WERI-Rb-1 (cell line): ENCODE data around the gene CNTNAP2.

Experiments used
- DNase-seq: peaks from one replicate; pipeline ENCODE4 v3.0.0-alpha.2; 2020
- H3K27ac ChIP-seq: fragments of 250-450 bp; sonication (Bioruptor Pico); 2 replicates; pipeline ENCODE4 v1.5.1; 2020; ENCODE audit warnings: mild to moderate bottlenecking, moderate library complexity
- H3K27me3 ChIP-seq: fragments of 250-450 bp; sonication (Bioruptor Pico); 2 replicates; pipeline ENCODE4 v1.5.1; 2021; ENCODE audit warnings: mild to moderate bottlenecking, low read depth, moderate library complexity; ENCODE audit not compliant: insufficient read depth, severe bottlenecking
- H3K36me3 ChIP-seq: fragments of 250-450 bp; sonication (Bioruptor Pico); 2 replicates; pipeline ENCODE4 v1.5.1; 2020; ENCODE audit warnings: mild to moderate bottlenecking, moderate library complexity
- H3K4me3 ChIP-seq: 2 replicates; pipeline ENCODE4 v1.5.1; 2011; ENCODE audit warnings: low read depth, mild to moderate bottlenecking, control low read depth, low read length
- H3K9me3 ChIP-seq: fragments of 250-450 bp; sonication (Bioruptor Pico); 2 replicates; pipeline ENCODE4 v1.5.1; 2021; ENCODE audit warnings: mild to moderate bottlenecking, moderate library complexity; ENCODE audit not compliant: severe bottlenecking
- TF ChIP-seq, protein P1 (sequence below): IDR thresholded peaks from 2 replicates; pipeline ENCODE4 v1.5.1; 2011; ENCODE audit warnings: low read depth, mild to moderate bottlenecking, control low read depth, inconsistent platforms, low read length

Gene CNTNAP2

DNA sequence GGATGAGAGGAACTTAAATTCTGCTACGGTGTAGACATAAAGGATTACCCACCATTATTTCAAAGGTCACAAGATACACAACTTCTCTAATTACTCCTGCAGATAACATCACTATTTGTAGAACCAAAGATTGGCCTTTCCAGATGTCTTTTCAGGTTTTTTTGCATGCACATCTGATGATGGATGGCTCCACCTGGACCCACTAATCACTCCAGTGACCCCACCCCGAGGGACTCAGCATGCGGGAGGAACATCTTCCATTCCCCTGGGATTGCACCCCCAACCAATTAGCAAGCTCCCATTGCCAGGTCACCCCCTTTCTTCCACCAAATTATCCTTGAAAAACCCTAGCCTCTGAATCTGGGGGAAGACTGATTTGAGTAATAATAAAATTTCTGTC, 608.9 kb downstream of the CNTNAP2 start:
- Histone ChIP-seq H3K36me3 (no peaks in the 10 kb centered on the region), H3K9me3 (no peaks in the 10 kb centered on the region), H3K27me3 (no peaks in the 10 kb centered on the region), H3K27ac (no peak overlapping the region), H3K4me3 (no peak overlapping the region)
- no peak for DNase-seq
- TF ChIP-seq, protein P1, sequence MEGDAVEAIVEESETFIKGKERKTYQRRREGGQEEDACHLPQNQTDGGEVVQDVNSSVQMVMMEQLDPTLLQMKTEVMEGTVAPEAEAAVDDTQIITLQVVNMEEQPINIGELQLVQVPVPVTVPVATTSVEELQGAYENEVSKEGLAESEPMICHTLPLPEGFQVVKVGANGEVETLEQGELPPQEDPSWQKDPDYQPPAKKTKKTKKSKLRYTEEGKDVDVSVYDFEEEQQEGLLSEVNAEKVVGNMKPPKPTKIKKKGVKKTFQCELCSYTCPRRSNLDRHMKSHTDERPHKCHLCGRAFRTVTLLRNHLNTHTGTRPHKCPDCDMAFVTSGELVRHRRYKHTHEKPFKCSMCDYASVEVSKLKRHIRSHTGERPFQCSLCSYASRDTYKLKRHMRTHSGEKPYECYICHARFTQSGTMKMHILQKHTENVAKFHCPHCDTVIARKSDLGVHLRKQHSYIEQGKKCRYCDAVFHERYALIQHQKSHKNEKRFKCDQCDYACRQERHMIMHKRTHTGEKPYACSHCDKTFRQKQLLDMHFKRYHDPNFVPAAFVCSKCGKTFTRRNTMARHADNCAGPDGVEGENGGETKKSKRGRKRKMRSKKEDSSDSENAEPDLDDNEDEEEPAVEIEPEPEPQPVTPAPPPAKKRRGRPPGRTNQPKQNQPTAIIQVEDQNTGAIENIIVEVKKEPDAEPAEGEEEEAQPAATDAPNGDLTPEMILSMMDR = no peak

DNA sequence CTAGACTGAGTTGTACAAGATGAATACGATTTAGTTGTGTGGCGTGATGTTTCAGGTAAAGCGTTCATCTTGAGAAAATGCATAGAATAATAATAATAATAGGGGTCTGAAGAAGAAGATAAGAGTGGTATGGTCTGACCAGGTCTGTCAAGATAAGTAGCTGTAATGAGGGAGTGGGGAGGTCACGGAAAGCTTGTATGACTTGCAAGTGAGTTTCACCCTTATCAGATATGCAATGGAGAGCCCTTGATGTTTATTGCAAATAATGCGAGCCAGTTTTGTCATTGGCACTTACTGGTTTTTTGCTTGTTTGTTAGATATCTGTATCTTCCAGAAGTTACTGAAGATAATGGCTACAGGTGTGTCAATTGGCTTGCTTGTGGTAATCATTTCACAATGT, 611.5 kb downstream of the CNTNAP2 start:
- TF ChIP-seq, protein P1 = no peak
- no peak for DNase-seq
- Histone ChIP-seq H3K27ac (no peak overlapping the region), H3K9me3 (no peaks in the 10 kb centered on the region), H3K36me3 (no peaks in the 10 kb centered on the region), H3K27me3 (no peaks in the 10 kb centered on the region), H3K4me3 (no peak overlapping the region)

DNA sequence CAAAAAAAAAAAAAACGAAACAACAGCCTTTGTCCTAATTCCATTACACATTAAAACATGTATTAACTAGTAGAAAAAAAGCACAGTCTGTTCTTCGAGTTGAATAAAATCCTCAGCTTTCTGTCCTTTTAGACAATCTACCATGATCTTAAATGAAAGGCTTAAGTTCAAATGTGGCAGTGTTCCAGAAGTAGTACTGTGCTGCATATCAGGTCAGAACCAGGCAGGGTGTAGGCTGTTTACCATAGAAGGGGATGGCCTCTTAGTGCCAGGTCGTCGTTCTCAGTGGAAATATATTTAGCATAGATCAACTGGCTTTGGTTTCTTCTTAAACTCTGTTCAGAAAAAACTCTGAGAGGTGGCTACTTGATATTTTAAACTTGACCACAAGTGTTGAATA, 612.0 kb downstream of the CNTNAP2 start:
- H3K4me3 ChIP-seq = no peak overlapping the region
- H3K27ac ChIP-seq = no peak overlapping the region
- no peaks in the 10 kb centered on the region for H3K9me3 ChIP-seq
- H3K36me3 ChIP-seq = no peaks in the 10 kb centered on the region
- TF ChIP-seq, protein P1 = no peak
- no peaks in the 10 kb centered on the region for H3K27me3 ChIP-seq
- DNase-seq = no peak

DNA sequence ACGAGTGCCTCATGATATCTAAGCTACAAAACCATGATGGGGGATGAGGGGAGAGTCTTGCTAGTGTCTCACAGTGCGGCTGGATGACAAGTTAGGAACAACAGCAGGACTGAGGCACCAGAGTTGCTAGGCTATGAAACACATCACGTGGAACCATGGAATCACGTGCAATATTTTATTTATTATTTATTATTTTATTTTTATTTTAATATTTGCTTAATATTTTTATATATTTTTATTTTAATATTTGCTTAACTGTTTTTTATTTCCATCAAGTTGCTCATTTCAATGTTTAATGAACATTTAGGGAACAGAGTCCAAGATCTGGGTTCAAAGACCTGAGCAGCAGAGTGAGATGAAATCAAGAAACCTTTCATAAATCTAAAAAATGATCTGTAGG, 614.6 kb downstream of the CNTNAP2 start:
- Histone ChIP-seq H3K27ac (no peak overlapping the region), H3K27me3 (no peaks in the 10 kb centered on the region), H3K9me3 (no peaks in the 10 kb centered on the region), H3K4me3 (no peak overlapping the region), H3K36me3 (no peaks in the 10 kb centered on the region)
- TF ChIP-seq, protein P1 = no peak
- no peak for DNase-seq

DNA sequence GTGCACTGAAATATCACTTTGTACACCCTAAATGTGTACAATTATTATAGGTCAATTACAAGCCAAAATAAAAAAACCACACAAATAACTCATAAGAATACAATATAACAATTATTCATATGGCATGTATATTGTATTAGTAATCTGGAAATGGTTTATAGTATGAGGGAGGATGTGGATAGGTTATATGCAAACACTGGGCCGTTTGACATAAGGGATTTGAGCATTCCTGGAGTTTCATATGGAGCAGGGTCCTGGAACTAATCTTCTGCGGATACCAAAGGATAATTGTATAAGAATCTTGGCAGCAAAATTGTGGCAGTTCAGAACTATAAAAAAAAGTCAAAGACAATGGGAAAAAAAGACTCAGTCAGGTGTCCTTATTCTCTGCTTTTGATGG, 619.4 kb downstream of the CNTNAP2 start:
- Histone ChIP-seq H3K9me3 (peaks cover 6% of the 10 kb centered on the region), H3K27ac (no peak overlapping the region), H3K4me3 (no peak overlapping the region), H3K36me3 (no peaks in the 10 kb centered on the region), H3K27me3 (no peaks in the 10 kb centered on the region)
- no peak for DNase-seq
- TF ChIP-seq, protein P1 = no peak

DNA sequence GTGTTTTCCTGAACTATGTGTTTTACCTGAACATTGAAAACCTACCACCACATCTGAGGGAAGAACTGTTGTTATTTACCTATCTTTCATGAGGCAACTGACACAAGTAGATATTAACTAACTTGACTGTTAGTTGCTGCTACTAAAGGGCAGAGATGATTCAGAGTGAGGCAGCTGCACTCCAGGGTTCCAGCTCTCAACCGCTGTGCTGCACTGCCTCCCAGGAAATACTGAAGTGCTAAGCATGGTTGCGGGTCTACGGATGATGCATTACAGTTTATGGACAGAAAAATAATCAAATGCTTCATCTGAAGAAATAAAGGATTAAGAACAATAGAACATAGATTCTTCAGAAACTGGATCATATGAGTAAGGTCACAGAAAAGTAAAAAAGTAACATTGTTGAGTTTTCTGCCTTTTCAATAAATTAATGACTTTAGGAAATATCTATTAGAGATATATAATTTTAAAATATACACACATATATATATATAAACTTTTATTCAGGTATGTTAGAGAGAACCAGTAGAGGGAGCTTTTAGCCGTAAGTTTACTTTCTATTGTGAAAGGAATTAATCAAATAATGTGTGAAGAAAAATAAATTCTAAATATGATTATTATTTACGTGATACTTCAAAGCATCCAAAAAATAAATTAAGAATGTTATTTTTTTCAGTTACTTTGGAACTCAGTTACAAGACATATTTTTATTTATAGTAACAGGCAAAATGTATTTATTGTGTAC, 620.0 kb downstream of the CNTNAP2 start:
- H3K4me3 ChIP-seq = no peak overlapping the region
- H3K27me3 ChIP-seq = no peaks in the 10 kb centered on the region
- no peaks in the 10 kb centered on the region for H3K36me3 ChIP-seq
- H3K9me3 ChIP-seq = peaks cover 6% of the 10 kb centered on the region
- H3K27ac ChIP-seq = no peak overlapping the region
- DNase-seq = no peak
- TF ChIP-seq, protein P1 = no peak
